B cell (primary cell): ENCODE measurements around the gene SERINC5. TPM values are rescaled to one million over a fixed set of nuclear protein-coding genes. Genes with fewer than 3 reads are reported as not detected.

Experiments
- ATAC-seq: fragments of 200-7000 bp; cut with Tn5 transposase; one replicate; pipeline ENCODE4 v1.10.0; 2021; ENCODE audit warnings: low read depth, mild to moderate bottlenecking, moderate number of reproducible peaks, moderate library complexity
- CTCF ChIA-PET: fragments of 350-600 bp; sonication (Branson Sonifier 250); formaldehyde crosslinking; loops from one replicate; lab custom pipeline; 2021; ENCODE audit warnings: antibody characterized with exemption, inconsistent platforms; lab: Charles Lee
- POLR2A ChIA-PET: fragments of 350-600 bp; sonication (Branson Sonifier 250); formaldehyde crosslinking; loops from one replicate; lab custom pipeline; 2021; ENCODE audit warnings: antibody characterized with exemption; lab: Charles Lee
- DNase-seq: peaks from one replicate; pipeline ENCODE4 v3.0.0; 2013
- H2AFZ ChIP-seq: 2 replicates; pipeline ENCODE4 v1.6.1; 2012; ENCODE audit warnings: mild to moderate bottlenecking, low read depth, low read length; ENCODE audit not compliant: insufficient read depth, poor library complexity, severe bottlenecking
- H3K27ac ChIP-seq, 2 donors: 1 replicate in 1 of 2; 2 replicates in 1 of 2; pipeline ENCODE4 v1.5.1; 2012 to 2013; ENCODE audit warnings: low read length in 2 of 2, mild to moderate bottlenecking in 2 of 2, moderate library complexity in 1 of 2
- H3K27me3 ChIP-seq, 4 experiments: fragments of 200-600 bp in 1 of 4; sonication (generic) in 1 of 4; replicated peaks in 1 of 4; 1 replicate in 2 of 4; 2 replicates in 2 of 4; pipeline versions ENCODE4 v1.6.1 to v1.7.0; 2013 to 2016; ENCODE audit warnings: low read length in 3 of 4, mild to moderate bottlenecking in 2 of 4, mixed read lengths in 1 of 4, moderate library complexity in 1 of 4; ENCODE audit not compliant: insufficient read depth in 4 of 4, control insufficient read depth in 3 of 4; ENCODE audit errors: control extremely low read depth in 1 of 4
- H3K36me3 ChIP-seq, 2 experiments: replicated peaks in 1 of 2; 1 replicate in 1 of 2; 2 replicates in 1 of 2; pipeline versions ENCODE4 v1.6.1 to v1.7.1; 2013; ENCODE audit warnings: low read length in 1 of 2; ENCODE audit not compliant: insufficient read depth in 2 of 2, control insufficient read depth in 1 of 2; ENCODE audit errors: control extremely low read depth in 1 of 2, extremely low read depth in 1 of 2
- H3K4me1 ChIP-seq, 2 donors: fragments of 200-600 bp in 1 of 2; sonication (generic) in 1 of 2; 1 replicate in 1 of 2; 2 replicates in 1 of 2; pipeline versions ENCODE4 v1.5.1 to v1.6.1; 2013 to 2017; ENCODE audit warnings: low read length in 2 of 2; ENCODE audit not compliant: control insufficient read depth in 2 of 2, insufficient read depth in 2 of 2
- H3K4me2 ChIP-seq: replicated peaks from 2 replicates; pipeline ENCODE3; 2012; ENCODE audit warnings: mild to moderate bottlenecking, low read depth, low read length; ENCODE audit not compliant: poor library complexity, severe bottlenecking
- H3K4me3 ChIP-seq, 5 experiments: fragments of 200-600 bp in 1 of 5; sonication (generic) in 1 of 5; 1 replicate in 3 of 5; 2 replicates in 2 of 5; pipeline versions ENCODE4 v1.5.1 to v1.7.0; 2011 to 2016; ENCODE audit warnings: low read length in 4 of 5, mild to moderate bottlenecking in 4 of 5, low read depth in 2 of 5, control low read depth in 1 of 5, moderate library complexity in 1 of 5; ENCODE audit not compliant: insufficient read depth in 1 of 5; ENCODE audit errors: control extremely low read depth in 1 of 5, extremely low read depth in 1 of 5
- H3K79me2 ChIP-seq: fragments of 200-600 bp; sonication (generic); one replicate; pipeline ENCODE4 v1.6.0; 2016; ENCODE audit warnings: low read length; ENCODE audit not compliant: control insufficient read depth, insufficient read depth
- H3K9ac ChIP-seq: fragments of 200-600 bp; sonication (generic); 2 replicates; pipeline ENCODE4 v1.6.1; 2017; ENCODE audit warnings: mild to moderate bottlenecking, low read length, moderate library complexity
- H3K9me3 ChIP-seq, 3 donors: one replicate each; pipeline versions ENCODE4 v1.6.1 to v1.7.1; 2013; ENCODE audit warnings: low read length in 2 of 3; ENCODE audit not compliant: control insufficient read depth in 2 of 3, insufficient read depth in 1 of 3; ENCODE audit errors: control extremely low read depth in 1 of 3
- H4K20me1 ChIP-seq: 2 replicates; pipeline ENCODE4 v1.6.0; 2012; ENCODE audit warnings: mild to moderate bottlenecking, low read length; ENCODE audit not compliant: insufficient read depth, control insufficient read depth, poor library complexity, severe bottlenecking
- H3K27ac Mint-ChIP-seq: one replicate; pipeline ENCODE4 v1.8.0; 2021; ENCODE audit warnings: mixed read lengths
- H3K27me3 Mint-ChIP-seq: one replicate; pipeline ENCODE4 v1.8.0; 2021; ENCODE audit warnings: mixed read lengths
- H3K4me1 Mint-ChIP-seq: one replicate; pipeline ENCODE4 v1.8.0; 2021; ENCODE audit warnings: mixed read lengths
- H3K4me3 Mint-ChIP-seq: one replicate; pipeline ENCODE4 v1.8.0; 2021; ENCODE audit warnings: mixed read lengths
- H3K9me3 Mint-ChIP-seq: one replicate; pipeline ENCODE4 v1.8.0; 2022; ENCODE audit warnings: mixed read lengths; ENCODE audit not compliant: insufficient read depth
- CTCF ChIP-seq: fragments of 200-600 bp; IDR thresholded peaks from one replicate; pipeline ENCODE4 v1.8.0; 2022; ENCODE audit warnings: antibody characterized with exemption, mild to moderate bottlenecking
- EZH2 ChIP-seq: IDR thresholded peaks from 2 replicates; pipeline ENCODE4 v1.6.1; 2012; ENCODE audit warnings: borderline replicate concordance, low read depth, mild to moderate bottlenecking, moderate library complexity, low read length; ENCODE audit not compliant: insufficient read depth, poor library complexity, severe bottlenecking
- WGBS: methylation state at CpG from one replicate; pipeline ENCODE4 v1.1.5; 2013; ENCODE audit warnings: missing lambda C conversion rate; ENCODE audit not compliant: insufficient coverage; 5-methylcytosine and 5-hydroxymethylcytosine counted together
- intact Hi-C: fragments of 100-400 bp; cut with micrococcal nuclease; formaldehyde crosslinking; loops from one replicate; pipeline ENCODE4 v1.10.0; 2022
- polyA plus RNA-seq: library from polyadenylated mRNA; depleted of rRNA; stranded (reverse); fragments of >200 nt; gene quantifications from 2 replicates; pipeline ENCODE4 v1.2.3, GENCODE V29; 2012
- total RNA-seq, 2 donors: library from RNA; stranded (reverse); fragments of 120-200 nt in 1 of 2; gene quantifications; 1 replicate in 1 of 2; 2 replicates in 1 of 2; pipeline versions ENCODE4 v1.2.3 to v1.2.4, GENCODE V29; 2013 to 2022

SERINC5 gene
- total and polyA plus RNA-seq, 2 donors (not counting 1 experiment from before 2014, with no cell fraction given) = 2.4 to 9.5 TPM

GRCh38 chr5:80068246-80068636, 187.6 kb downstream of the SERINC5 start:
- 95% methylated on average over 4 of the region's 5 CpGs for WGBS
- no peaks in the 10 kb centered on the region for H3K79me2 ChIP-seq
- H3K36me3 ChIP-seq = no peaks in the 10 kb centered on the region
- H3K9ac ChIP-seq = no peak overlapping the region
- H3K4me3 Mint-ChIP-seq = no peak overlapping the region
- H3K27me3 Mint-ChIP-seq = peaks cover 7% of the 10 kb centered on the region
- H2AFZ ChIP-seq = no peak overlapping the region
- no peaks in the 10 kb centered on the region for H3K9me3 Mint-ChIP-seq
- no peak overlapping the region for H3K4me3 ChIP-seq
- intact Hi-C loops = no loop called here
- H3K27me3 ChIP-seq = no peaks in the 10 kb centered on the region
- ATAC-seq (no peak), DNase-seq (no peak)
- ChIA-PET CTCF (interaction anchor here (1.2 kb wide), 1 partner anchor 15 kb away, joined by 4 read pairs; no protein-coding TSS in a partner anchor), POLR2A (no interaction called here)
- H3K9me3 ChIP-seq = no peaks in the 10 kb centered on the region
- H4K20me1 ChIP-seq = no peaks in the 10 kb centered on the region
- H3K27ac Mint-ChIP-seq = no peak overlapping the region
- TF ChIP-seq CTCF = no peak
- no peak for TF ChIP-seq EZH2
- peaks cover 16% of the 10 kb centered on the region for H3K4me1 Mint-ChIP-seq
- no peak overlapping the region for H3K27ac ChIP-seq
- no peak overlapping the region for H3K4me2 ChIP-seq
- peaks cover 8 to 13% of the 10 kb centered on the region in 2 donors for H3K4me1 ChIP-seq

GRCh38 chr5:80067531-80068245, 188.2 kb downstream of the SERINC5 start:
- intact Hi-C loops = no loop called here
- no peak for TF ChIP-seq CTCF
- TF ChIP-seq EZH2 = no peak
- POLR2A ChIA-PET = no interaction called here
- WGBS = 97% methylated on average over 7 of the region's 8 CpGs
- Mint-ChIP-seq H3K4me1 (peaks cover 16% of the 10 kb centered on the region), H3K27ac (no peak overlapping the region), H3K9me3 (no peaks in the 10 kb centered on the region), H3K27me3 (peaks cover 7% of the 10 kb centered on the region), H3K4me3 (no peak overlapping the region)
- Histone ChIP-seq H3K27me3 (no peaks in the 10 kb centered on the region), H3K4me1 (peaks cover 8 to 13% of the 10 kb centered on the region in 2 donors), H3K4me2 (no peak overlapping the region), H3K36me3 (no peaks in the 10 kb centered on the region), H3K9ac (no peak overlapping the region), H4K20me1 (no peaks in the 10 kb centered on the region), H3K27ac (no peak overlapping the region), H3K9me3 (no peaks in the 10 kb centered on the region), H2AFZ (no peak overlapping the region), H3K79me2 (no peaks in the 10 kb centered on the region), H3K4me3 (no peak overlapping the region)
- CTCF ChIA-PET = interaction anchor here (1.0 to 1.2 kb wide), 2 partner anchors 16 to 240 kb away, joined by 3 to 4 read pairs; no protein-coding TSS in a partner anchor
- no peak for ATAC-seq
- no peak for DNase-seq
